Natural killer cell (primary cell): ENCODE measurements around the gene PEX14. TPM values are rescaled to one million over a fixed set of nuclear protein-coding genes. Genes with fewer than 3 reads are reported as not detected.

ENCODE experiments used
- ATAC-seq, 3 donors: fragments of 150-1000 bp in 2 of 3; fragments of 200-7000 bp in 1 of 3; cut with Tn5 transposase; 1 replicate in 1 of 3; 2 replicates in 2 of 3; pipeline ENCODE4 v1.10.0; 2021; ENCODE audit warnings: mild to moderate bottlenecking in 2 of 3, moderate library complexity in 2 of 3
- DNase-seq, 2 donors: peaks; one replicate each; pipeline versions ENCODE4 v3.0.0 to v3.0.0-alpha.2; 2013 to 2021; ENCODE audit warnings: mixed read lengths in 1 of 2
- H3K27ac ChIP-seq: one replicate; pipeline ENCODE4 v1.5.1; 2013; ENCODE audit warnings: mild to moderate bottlenecking, low read length
- H3K27me3 ChIP-seq: one replicate; pipeline ENCODE4 v1.6.1; 2013; ENCODE audit warnings: low read length; ENCODE audit not compliant: control insufficient read depth, insufficient read depth
- H3K36me3 ChIP-seq: one replicate; pipeline ENCODE4 v1.6.1; 2013; ENCODE audit warnings: low read length; ENCODE audit not compliant: control insufficient read depth, insufficient read depth
- H3K4me1 ChIP-seq: one replicate; pipeline ENCODE4 v1.6.1; 2013; ENCODE audit warnings: low read length; ENCODE audit not compliant: control insufficient read depth, insufficient read depth
- H3K4me3 ChIP-seq: one replicate; pipeline ENCODE4 v1.5.1; 2013; ENCODE audit warnings: low read length
- H3K9me3 ChIP-seq: one replicate; pipeline ENCODE4 v1.6.1; 2013; ENCODE audit warnings: low read length; ENCODE audit not compliant: control insufficient read depth, insufficient read depth
- H3K27ac Mint-ChIP-seq, 2 donors: one replicate each; pipeline ENCODE4 v1.8.0; 2022; ENCODE audit warnings: mild to moderate bottlenecking in 2 of 2, mixed read lengths in 2 of 2, moderate library complexity in 1 of 2
- H3K27me3 Mint-ChIP-seq, 2 donors: one replicate each; pipeline ENCODE4 v1.8.0; 2022; ENCODE audit warnings: low read depth in 2 of 2, mixed read lengths in 2 of 2
- H3K36me3 Mint-ChIP-seq: one replicate; pipeline ENCODE4 v1.8.0; 2022; ENCODE audit warnings: mixed read lengths
- H3K4me1 Mint-ChIP-seq, 2 donors: one replicate each; pipeline ENCODE4 v1.8.0; 2022; ENCODE audit warnings: mixed read lengths in 2 of 2
- H3K4me3 Mint-ChIP-seq: one replicate; pipeline ENCODE4 v1.8.0; 2022; ENCODE audit warnings: mild to moderate bottlenecking, moderate library complexity, mixed read lengths
- H3K9me3 Mint-ChIP-seq, 2 donors: one replicate each; pipeline ENCODE4 v1.8.0; 2022; ENCODE audit warnings: mixed read lengths in 2 of 2
- CTCF ChIP-seq: fragments of 200-600 bp; IDR thresholded peaks from one replicate; pipeline ENCODE4 v1.8.0; 2022; ENCODE audit warnings: antibody characterized with exemption
- WGBS: methylation state at CpG from one replicate; pipeline ENCODE4 v1.1.7; 2013; ENCODE audit warnings: missing lambda C conversion rate; ENCODE audit not compliant: insufficient coverage; 5-methylcytosine and 5-hydroxymethylcytosine counted together
- intact Hi-C: fragments of 100-400 bp; cut with micrococcal nuclease; formaldehyde crosslinking; loops from one replicate; pipeline ENCODE4 v1.14.2; 2022
- total RNA-seq, 4 donors: library from RNA; stranded (reverse); fragments of 120-200 nt in 1 of 4; gene quantifications; one replicate each; pipeline versions ENCODE4 v1.2.3 to v1.2.4, GENCODE V29; 2013 to 2022

PEX14 gene
- total RNA-seq, 3 donors from 2014 or later (not counting 1 experiment from before 2014, with no cell fraction given), result 21.4 to 27.3 (median 24.1) TPM

- TF ChIP-seq CTCF, result no peak
- intact Hi-C loops, result no loop called here
- H3K36me3 ChIP-seq, result no peaks in the 10 kb centered on the region
- H3K4me3 ChIP-seq, result no peak within 1 kb of the TSS
- DNase-seq (no peak), ATAC-seq (no peak)
- H3K9me3 ChIP-seq, result peaks cover 4% of the 10 kb centered on the region
- Mint-ChIP-seq H3K36me3 (no peaks in the 10 kb centered on the region), H3K4me1 (peaks cover 6 to 7% of the 10 kb centered on the region in 2 donors), H3K27ac (no peak within 1 kb of the TSS), H3K27me3 (peaks cover 5 to 20% of the 10 kb centered on the region in 2 donors), H3K9me3 (no peaks in the 10 kb centered on the region), H3K4me3 (no peak within 1 kb of the TSS)
- no peaks in the 10 kb centered on the region for H3K27me3 ChIP-seq
- 90% methylated on average over 10 of the region's 10 CpGs for WGBS
- H3K27ac ChIP-seq, result no peak within 1 kb of the TSS
- H3K4me1 ChIP-seq, result no peaks in the 10 kb centered on the region
These were observed 25.0 kb upstream of the PEX14 start, which contains the start of gene CORT for GRCh38 chr1:10449751-10450150. Gene CORT (plus strand): TSS chr1:10450031. CDS start chr1:10450224, 193 bp downstream.

- Mint-ChIP-seq H3K4me3 (no peak overlapping the region), H3K9me3 (no peaks in the 10 kb centered on the region), H3K4me1 (peaks cover 6 to 7% of the 10 kb centered on the region in 2 donors), H3K36me3 (no peaks in the 10 kb centered on the region), H3K27me3 (peaks cover 5 to 20% of the 10 kb centered on the region in 2 donors), H3K27ac (no peak overlapping the region)
- TF ChIP-seq CTCF, result no peak
- Histone ChIP-seq H3K4me3 (no peak overlapping the region), H3K4me1 (no peaks in the 10 kb centered on the region), H3K36me3 (no peaks in the 10 kb centered on the region), H3K27me3 (no peaks in the 10 kb centered on the region), H3K27ac (no peak overlapping the region), H3K9me3 (peaks cover 5% of the 10 kb centered on the region)
- intact Hi-C loops, result no loop called here
- WGBS, result 95% methylated on average over 21 of the region's 21 CpGs
- no peak for ATAC-seq
- DNase-seq, result no peak
These were observed 24.5 kb upstream of the PEX14 start for GRCh38 chr1:10450156-10450814.

GRCh38 chr1:10450836-10451235 is 23.9 kb upstream of the PEX14 start:
- no peaks in the 10 kb centered on the region for H3K27me3 ChIP-seq
- DNase-seq (no peak), ATAC-seq (no peak)
- 79% methylated on average over 4 of the region's 6 CpGs for WGBS
- no peaks in the 10 kb centered on the region for H3K36me3 ChIP-seq
- H3K4me3 Mint-ChIP-seq, result no peak overlapping the region
- TF ChIP-seq CTCF, result no peak
- H3K36me3 Mint-ChIP-seq, result no peaks in the 10 kb centered on the region
- intact Hi-C loops, result no loop called here
- H3K9me3 Mint-ChIP-seq, result no peaks in the 10 kb centered on the region
- no peak overlapping the region for H3K27ac Mint-ChIP-seq
- H3K9me3 ChIP-seq, result peaks cover 5% of the 10 kb centered on the region
- no peak overlapping the region for H3K27ac ChIP-seq
- peaks cover 6 to 7% of the 10 kb centered on the region in 2 donors for H3K4me1 Mint-ChIP-seq
- H3K4me3 ChIP-seq, result no peak overlapping the region
- no peaks in the 10 kb centered on the region for H3K4me1 ChIP-seq
- peaks cover 5 to 20% of the 10 kb centered on the region in 2 donors for H3K27me3 Mint-ChIP-seq

- Histone ChIP-seq H3K9me3 (peaks cover 5% of the 10 kb centered on the region), H3K4me3 (no peak overlapping the region), H3K36me3 (no peaks in the 10 kb centered on the region), H3K4me1 (no peaks in the 10 kb centered on the region), H3K27me3 (no peaks in the 10 kb centered on the region), H3K27ac (no peak overlapping the region)
- Mint-ChIP-seq H3K4me3 (no peak overlapping the region), H3K36me3 (no peaks in the 10 kb centered on the region), H3K4me1 (peaks cover 6 to 7% of the 10 kb centered on the region in 2 donors), H3K9me3 (no peaks in the 10 kb centered on the region), H3K27me3 (peaks cover 5 to 20% of the 10 kb centered on the region in 2 donors), H3K27ac (no peak overlapping the region)
- no peak for TF ChIP-seq CTCF
- intact Hi-C loops, result no loop called here
- ATAC-seq (no peak), DNase-seq (no peak)
- WGBS, result 25% methylated on average over 9 of the region's 10 CpGs
These were observed 23.5 kb upstream of the PEX14 start for GRCh38 chr1:10451287-10451686.
